Stimulated activated naive CD8-positive, alpha-beta T cell treated with anti-CD3 and anti-CD28 coated beads, Interleukin-15, amount 100 ng/mL, for 72 hours (primary cell): ENCODE measurements around the gene EI24.
"Not testable (repeated sequence)": the region's sequence is repeated elsewhere in the genome, so short reads cannot be mapped to it uniquely, and the experiment has no call there.

Experiments
- ATAC-seq: fragments of 150-1000 bp; cut with Tn5 transposase; 2 replicates; pipeline ENCODE4 v1.10.0; 2021; ENCODE audit warnings: mild to moderate bottlenecking, moderate library complexity
- DNase-seq, 2 donors: peaks; one replicate each; pipeline ENCODE4 v3.0.0; 2021 to 2022
- H3K27ac Mint-ChIP-seq, 2 donors: one replicate each; pipeline ENCODE4 v1.8.0; 2022; ENCODE audit warnings: mild to moderate bottlenecking in 2 of 2, mixed read lengths in 2 of 2, moderate library complexity in 2 of 2
- H3K27me3 Mint-ChIP-seq: one replicate; pipeline ENCODE4 v1.8.0; 2022; ENCODE audit warnings: mixed read lengths
- H3K4me1 Mint-ChIP-seq: one replicate; pipeline ENCODE4 v1.8.0; 2022; ENCODE audit warnings: mild to moderate bottlenecking, mixed read lengths
- H3K4me3 Mint-ChIP-seq, 2 donors: one replicate each; pipeline ENCODE4 v1.8.0; 2022; ENCODE audit warnings: mild to moderate bottlenecking in 2 of 2, mixed read lengths in 2 of 2, moderate library complexity in 1 of 2
- H3K9me3 Mint-ChIP-seq, 2 donors: one replicate each; pipeline ENCODE4 v1.8.0; 2022; ENCODE audit warnings: mixed read lengths in 2 of 2

Gene EI24

GRCh38 chr11:125568970-125569914 lies at the start of gene EI24:
Gene EI24 (plus strand): TSS chr11:125569477. CDS start chr11:125572528, 3,051 bp downstream.
- DNase-seq = peak; percentile 88 to 91
- peak; percentile 95 for ATAC-seq
- Mint-ChIP-seq H3K4me1 (peaks cover 27% of the 10 kb centered on the region), H3K4me3 (peak within 1 kb of the TSS; percentile 95 to 96), H3K9me3 (no peaks in the 10 kb centered on the region), H3K27me3 (no peaks in the 10 kb centered on the region), H3K27ac (peak within 1 kb of the TSS; percentile 95 to 97)

- Mint-ChIP-seq H3K4me1 (peaks cover 31% of the 10 kb centered on the region), H3K4me3 (no peak overlapping the region), H3K9me3 (peaks cover under 1 to 25% of the 10 kb centered on the region in 2 donors), H3K27me3 (no peaks in the 10 kb centered on the region), H3K27ac (peak overlapping the region in 1 of 2 donors; percentile 1)
- ATAC-seq = peak; percentile 79
- DNase-seq = peak in 1 of 2 donors; percentile 24
Measured at GRCh38 chr11:125519860-125520834, 49.1 kb upstream of the EI24 start.

- Mint-ChIP-seq H3K27me3 (no peaks in the 10 kb centered on the region), H3K4me3 (no peak overlapping the region), H3K9me3 (peaks cover 13 to 26% of the 10 kb centered on the region in 2 donors), H3K4me1 (peaks cover 2% of the 10 kb centered on the region), H3K27ac (no peak overlapping the region)
- ATAC-seq (no peak), DNase-seq (no peak)
Measured at GRCh38 chr11:125525303-125525702, 44.0 kb upstream of the EI24 start.

GRCh38 chr11:125532668-125533067 lies 36.6 kb upstream of the EI24 start:
- H3K27ac Mint-ChIP-seq = no peak overlapping the region
- H3K27me3 Mint-ChIP-seq = peaks cover 9% of the 10 kb centered on the region
- DNase-seq = no peak
- H3K4me3 Mint-ChIP-seq = no peak overlapping the region
- ATAC-seq = no peak
- H3K4me1 Mint-ChIP-seq = no peaks in the 10 kb centered on the region
- no peaks in the 10 kb centered on the region for H3K9me3 Mint-ChIP-seq

- Mint-ChIP-seq H3K27ac (no peak overlapping the region), H3K4me1 (no peaks in the 10 kb centered on the region), H3K4me3 (no peak overlapping the region), H3K27me3 (peaks cover 9% of the 10 kb centered on the region), H3K9me3 (no peaks in the 10 kb centered on the region)
- ATAC-seq = no peak
- no peak for DNase-seq
Measured at GRCh38 chr11:125535585-125535984, 33.7 kb upstream of the EI24 start.

GRCh38 chr11:125536834-125537233 lies 32.4 kb upstream of the EI24 start:
- not testable (repeated sequence) for H3K9me3 Mint-ChIP-seq, DNase-seq, H3K27me3 Mint-ChIP-seq, ATAC-seq, H3K4me1 Mint-ChIP-seq, H3K4me3 Mint-ChIP-seq, H3K27ac Mint-ChIP-seq

GRCh38 chr11:125542709-125543108 lies 26.6 kb upstream of the EI24 start:
- Mint-ChIP-seq H3K27ac (no peak overlapping the region), H3K27me3 (no peaks in the 10 kb centered on the region), H3K4me1 (no peaks in the 10 kb centered on the region), H3K4me3 (no peak overlapping the region), H3K9me3 (peaks cover 6 to 12% of the 10 kb centered on the region in 2 donors)
- no peak for ATAC-seq
- DNase-seq = no peak

- ATAC-seq (no peak), DNase-seq (no peak)
- H3K27me3 Mint-ChIP-seq = no peaks in the 10 kb centered on the region
- no peaks in the 10 kb centered on the region for H3K4me1 Mint-ChIP-seq
- no peak overlapping the region for H3K27ac Mint-ChIP-seq
- no peak overlapping the region for H3K4me3 Mint-ChIP-seq
- peaks cover 34 to 51% of the 10 kb centered on the region in 2 donors for H3K9me3 Mint-ChIP-seq
Measured at GRCh38 chr11:125550780-125551179, 18.5 kb upstream of the EI24 start.

GRCh38 chr11:125551835-125552342 lies 17.4 kb upstream of the EI24 start:
- no peak overlapping the region for H3K27ac Mint-ChIP-seq

GRCh38 chr11:125552927-125553326 lies 16.4 kb upstream of the EI24 start:
- no peak overlapping the region for H3K4me3 Mint-ChIP-seq
- no peak overlapping the region for H3K27ac Mint-ChIP-seq
- no peak for DNase-seq
- H3K4me1 Mint-ChIP-seq = no peaks in the 10 kb centered on the region
- no peaks in the 10 kb centered on the region for H3K27me3 Mint-ChIP-seq
- peaks cover 34 to 58% of the 10 kb centered on the region in 2 donors for H3K9me3 Mint-ChIP-seq
- ATAC-seq = no peak

More at GRCh38 chr11:125551835-125552342, 17.4 kb upstream of the EI24 start:
- DNase-seq (no peak), ATAC-seq (no peak)
- peaks cover 34 to 58% of the 10 kb centered on the region in 2 donors for H3K9me3 Mint-ChIP-seq
- H3K27me3 Mint-ChIP-seq = no peaks in the 10 kb centered on the region
- no peak overlapping the region for H3K4me3 Mint-ChIP-seq
- no peaks in the 10 kb centered on the region for H3K4me1 Mint-ChIP-seq

GRCh38 chr11:125553357-125553756 lies 15.9 kb upstream of the EI24 start:
- Mint-ChIP-seq H3K4me1 (no peaks in the 10 kb centered on the region), H3K4me3 (no peak overlapping the region), H3K27ac (no peak overlapping the region), H3K9me3 (peaks cover 34 to 58% of the 10 kb centered on the region in 2 donors), H3K27me3 (no peaks in the 10 kb centered on the region)
- DNase-seq (no peak), ATAC-seq (no peak)

GRCh38 chr11:125554038-125554437 lies 15.2 kb upstream of the EI24 start:
- ATAC-seq = no peak
- H3K27ac Mint-ChIP-seq = no peak overlapping the region
- no peaks in the 10 kb centered on the region for H3K27me3 Mint-ChIP-seq
- H3K4me3 Mint-ChIP-seq = no peak overlapping the region
- H3K4me1 Mint-ChIP-seq = no peaks in the 10 kb centered on the region
- DNase-seq = no peak
- peaks cover 34 to 58% of the 10 kb centered on the region in 2 donors for H3K9me3 Mint-ChIP-seq

- no peak for DNase-seq
- H3K27me3 Mint-ChIP-seq = no peaks in the 10 kb centered on the region
- no peak overlapping the region for H3K27ac Mint-ChIP-seq
- no peak for ATAC-seq
- no peak overlapping the region for H3K4me3 Mint-ChIP-seq
- H3K4me1 Mint-ChIP-seq = no peaks in the 10 kb centered on the region
- H3K9me3 Mint-ChIP-seq = peaks cover 0 to 16% of the 10 kb centered on the region in 2 donors
Measured at GRCh38 chr11:125559888-125560287, 9.4 kb upstream of the EI24 start.

GRCh38 chr11:125561924-125562323 lies 7.4 kb upstream of the EI24 start:
- Mint-ChIP-seq H3K27ac (no peak overlapping the region), H3K4me3 (no peak overlapping the region), H3K4me1 (peaks cover 6% of the 10 kb centered on the region), H3K27me3 (no peaks in the 10 kb centered on the region), H3K9me3 (no peaks in the 10 kb centered on the region)
- ATAC-seq (no peak), DNase-seq (no peak)

GRCh38 chr11:125562430-125562829 lies 6.8 kb upstream of the EI24 start:
- DNase-seq = no peak
- H3K9me3 Mint-ChIP-seq = no peaks in the 10 kb centered on the region
- no peak overlapping the region for H3K27ac Mint-ChIP-seq
- H3K4me1 Mint-ChIP-seq = peaks cover 6% of the 10 kb centered on the region
- no peaks in the 10 kb centered on the region for H3K27me3 Mint-ChIP-seq
- H3K4me3 Mint-ChIP-seq = no peak overlapping the region
- ATAC-seq = no peak
